Endothelial cell of umbilical vein (primary cell): ENCODE measurements around the gene KCNQ2.

ENCODE experiments used
- CTCF ChIP-seq, 2 donors: IDR thresholded peaks; 1 replicate in 1 of 2; 2 replicates in 1 of 2; pipeline ENCODE4 v1.5.1; 2011; ENCODE audit warnings: low read length in 2 of 2, mild to moderate bottlenecking in 2 of 2, moderate library complexity in 2 of 2, control low read depth in 1 of 2, inconsistent platforms in 1 of 2, low read depth in 1 of 2; ENCODE audit not compliant: insufficient read depth in 1 of 2; ENCODE audit errors: extremely low read depth in 1 of 2
- POLR2AphosphoS5 ChIP-seq: IDR thresholded peaks from 2 replicates; pipeline ENCODE4 v1.6.1; 2012; ENCODE audit warnings: low read depth, mild to moderate bottlenecking, control low read depth, low read length, moderate library complexity; ENCODE audit not compliant: insufficient read depth

GRCh38 chr20:63482021-63482587 is 9.6 kb upstream of the KCNQ2 start:
- TF ChIP-seq POLR2AphosphoS5 = no peak
- no peak for TF ChIP-seq CTCF (IDR thresholded peaks at IDR 0.05; ENCODE audit: extremely low read depth in 1 of 2, insufficient read depth in 1 of 2, low read depth in 1 of 2, low read length in 2 of 2)
